SU-DHL-6 (cell line): ENCODE data around the gene DPP4.

Experiments
- H2AFZ ChIP-seq: fragments of 200-600 bp; sonication (generic); 2 replicates; pipeline ENCODE4 v1.6.1; 2014; ENCODE audit warnings: low read depth, mild to moderate bottlenecking, moderate library complexity, mixed read lengths, antibody characterized with exemption, low read length; ENCODE audit not compliant: severe bottlenecking
- H3F3A ChIP-seq: fragments of 200-600 bp; shearing (Covaris generic); 2 replicates; pipeline ENCODE4 v1.6.0; 2016; ENCODE audit warnings: antibody characterized with exemption, mild to moderate bottlenecking; ENCODE audit not compliant: insufficient read depth
- H3K27ac ChIP-seq: fragments of 200-600 bp; sonication (generic); 2 replicates; pipeline ENCODE4 v1.5.1; 2016; ENCODE audit warnings: low read depth, mild to moderate bottlenecking, low read length, moderate library complexity, mixed read lengths
- H3K27me3 ChIP-seq: fragments of 200-600 bp; sonication (generic), shearing (Covaris generic); 2 replicates; pipeline ENCODE4 v1.6.0; 2014; ENCODE audit warnings: mild to moderate bottlenecking, low read length
- H3K36me3 ChIP-seq: fragments of 200-600 bp; sonication (generic); 2 replicates; pipeline ENCODE4 v1.6.1; 2014; ENCODE audit warnings: mild to moderate bottlenecking, low read length, mixed read lengths
- H3K4me2 ChIP-seq: fragments of 300-600, 200-600 bp; shearing (Covaris generic), sonication (generic); 2 replicates; pipeline ENCODE4 v1.6.0; 2014; ENCODE audit warnings: low read length, low read depth, mild to moderate bottlenecking; ENCODE audit not compliant: poor library complexity, severe bottlenecking
- H3K4me3 ChIP-seq: fragments of 200-600 bp; sonication (generic); 2 replicates; pipeline ENCODE4 v1.5.1; 2014; ENCODE audit warnings: antibody characterized with exemption, low read length, mild to moderate bottlenecking, mixed read lengths; ENCODE audit not compliant: insufficient read depth, poor library complexity, severe bottlenecking
- H3K79me2 ChIP-seq: fragments of 200-600 bp; sonication (generic); 2 replicates; pipeline ENCODE4 v1.6.1; 2014; ENCODE audit warnings: mild to moderate bottlenecking, low read length, moderate library complexity; ENCODE audit not compliant: insufficient read depth
- H3K9ac ChIP-seq: fragments of 200-600 bp; sonication (generic); 2 replicates; pipeline ENCODE4 v1.7.0; 2014; ENCODE audit warnings: mild to moderate bottlenecking, low read length
- H3K9me2 ChIP-seq: fragments of 200-600 bp; sonication (generic); replicated peaks from 2 replicates; pipeline ENCODE4 v1.6.1; 2014; ENCODE audit warnings: low read length; ENCODE audit not compliant: insufficient read depth
- H3K9me3 ChIP-seq: fragments of 200-600 bp; sonication (generic); 2 replicates; pipeline ENCODE4 v1.6.1; 2014; ENCODE audit warnings: low read length, mixed read lengths; ENCODE audit not compliant: insufficient read depth
- H4K20me1 ChIP-seq: fragments of 200-600 bp; sonication (generic); 2 replicates; pipeline ENCODE4 v1.6.1; 2014; ENCODE audit warnings: low read depth, mild to moderate bottlenecking, antibody characterized with exemption, low read length, moderate library complexity, mixed read lengths
- EZH2phosphoT487 ChIP-seq: fragments of 200-600 bp; sonication (generic), shearing (Covaris generic); conservative IDR thresholded peaks from 2 replicates; pipeline ENCODE4 v1.6.1; 2018; ENCODE audit warnings: mild to moderate bottlenecking, antibody characterized with exemption, low read length, moderate library complexity, mixed read lengths
- TF ChIP-seq, protein P1 (sequence below): fragments of 200-600 bp; sonication (generic); IDR thresholded peaks from one replicate; pipeline ENCODE4 v1.5.1; 2017; ENCODE audit warnings: antibody characterized with exemption, mild to moderate bottlenecking, low read length, moderate library complexity; ENCODE audit not compliant: insufficient read depth, poor library complexity, severe bottlenecking

Gene DPP4

DNA sequence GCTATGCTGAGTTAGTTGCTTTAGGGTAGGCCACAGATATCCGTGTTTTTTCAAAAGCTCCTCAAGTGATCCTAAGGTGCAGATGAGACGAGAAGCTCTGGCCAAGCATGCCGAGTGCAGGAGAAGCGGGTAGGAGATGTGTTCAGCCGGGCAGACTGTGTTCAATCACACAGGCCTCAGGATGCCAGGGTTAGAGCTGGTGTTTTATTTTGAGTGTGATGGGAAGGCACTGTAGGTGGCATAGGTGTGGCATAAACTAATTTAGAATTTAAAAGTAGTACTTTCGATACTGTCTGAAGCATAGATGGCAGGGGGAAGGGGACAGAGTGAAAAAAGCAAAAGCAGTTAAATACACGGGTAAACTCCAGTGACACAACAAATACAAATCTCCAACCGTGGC lies 30.9 kb downstream of the DPP4 start:
- no peaks in the 10 kb centered on the region for H3K36me3 ChIP-seq
- TF ChIP-seq EZH2phosphoT487 = no peak
- TF ChIP-seq, protein P1, sequence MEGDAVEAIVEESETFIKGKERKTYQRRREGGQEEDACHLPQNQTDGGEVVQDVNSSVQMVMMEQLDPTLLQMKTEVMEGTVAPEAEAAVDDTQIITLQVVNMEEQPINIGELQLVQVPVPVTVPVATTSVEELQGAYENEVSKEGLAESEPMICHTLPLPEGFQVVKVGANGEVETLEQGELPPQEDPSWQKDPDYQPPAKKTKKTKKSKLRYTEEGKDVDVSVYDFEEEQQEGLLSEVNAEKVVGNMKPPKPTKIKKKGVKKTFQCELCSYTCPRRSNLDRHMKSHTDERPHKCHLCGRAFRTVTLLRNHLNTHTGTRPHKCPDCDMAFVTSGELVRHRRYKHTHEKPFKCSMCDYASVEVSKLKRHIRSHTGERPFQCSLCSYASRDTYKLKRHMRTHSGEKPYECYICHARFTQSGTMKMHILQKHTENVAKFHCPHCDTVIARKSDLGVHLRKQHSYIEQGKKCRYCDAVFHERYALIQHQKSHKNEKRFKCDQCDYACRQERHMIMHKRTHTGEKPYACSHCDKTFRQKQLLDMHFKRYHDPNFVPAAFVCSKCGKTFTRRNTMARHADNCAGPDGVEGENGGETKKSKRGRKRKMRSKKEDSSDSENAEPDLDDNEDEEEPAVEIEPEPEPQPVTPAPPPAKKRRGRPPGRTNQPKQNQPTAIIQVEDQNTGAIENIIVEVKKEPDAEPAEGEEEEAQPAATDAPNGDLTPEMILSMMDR = no peak
- H3K9me2 ChIP-seq = no peaks in the 10 kb centered on the region
- H3K9me3 ChIP-seq = no peaks in the 10 kb centered on the region
- no peak overlapping the region for H3K4me3 ChIP-seq
- H3K27me3 ChIP-seq = no peaks in the 10 kb centered on the region
- H3F3A ChIP-seq = no peaks in the 10 kb centered on the region
- no peak overlapping the region for H3K27ac ChIP-seq
- H3K79me2 ChIP-seq = no peaks in the 10 kb centered on the region
- H4K20me1 ChIP-seq = no peaks in the 10 kb centered on the region
- no peak overlapping the region for H3K4me2 ChIP-seq
- no peak overlapping the region for H3K9ac ChIP-seq
- no peak overlapping the region for H2AFZ ChIP-seq

DNA sequence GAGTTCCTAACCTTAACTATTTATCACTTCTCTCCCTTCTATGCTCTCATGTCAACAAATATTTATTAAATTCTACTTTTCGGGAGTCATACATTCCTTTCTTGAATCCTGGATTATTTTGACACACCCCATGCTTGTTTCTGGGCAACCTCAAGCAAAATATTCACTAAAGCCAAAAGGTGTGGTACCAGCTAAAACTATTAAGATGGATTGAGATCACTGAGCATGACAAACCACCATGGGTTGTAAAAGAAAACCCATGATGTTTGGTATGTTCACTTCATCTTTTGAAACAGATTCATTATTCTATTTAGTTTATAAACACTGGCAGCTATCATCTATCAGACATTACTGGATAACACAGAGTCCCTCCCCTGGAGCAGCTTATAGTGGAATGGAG lies 32.5 kb downstream of the DPP4 start:
- TF ChIP-seq, protein P1 = no peak
- no peak for TF ChIP-seq EZH2phosphoT487

DNA sequence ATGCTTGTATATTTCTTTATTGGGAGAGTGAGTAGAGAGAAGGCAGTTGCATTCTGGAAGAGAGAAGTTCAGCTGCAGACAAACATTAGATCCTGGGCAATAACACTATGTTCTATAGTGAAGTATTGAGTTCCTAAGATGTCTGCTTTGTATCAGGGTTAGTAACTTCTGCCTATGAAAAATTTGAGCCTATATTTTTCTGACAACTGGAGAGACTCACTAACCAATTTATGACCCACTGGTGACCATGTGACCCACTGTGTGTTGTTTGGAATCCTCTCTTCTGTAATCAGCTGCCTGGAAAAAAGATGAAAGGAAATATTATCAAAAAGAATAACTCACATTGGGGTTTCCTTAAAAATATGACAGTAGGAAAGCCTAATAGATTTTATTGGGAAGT lies 35.3 kb downstream of the DPP4 start:
- Histone ChIP-seq H3K36me3 (no peaks in the 10 kb centered on the region), H3K27me3 (no peaks in the 10 kb centered on the region), H3K9ac (no peak overlapping the region), H3K27ac (no peak overlapping the region), H2AFZ (no peak overlapping the region), H3K79me2 (no peaks in the 10 kb centered on the region), H3K4me3 (no peak overlapping the region), H3K4me2 (no peak overlapping the region), H3F3A (no peaks in the 10 kb centered on the region), H3K9me2 (no peaks in the 10 kb centered on the region), H3K9me3 (no peaks in the 10 kb centered on the region), H4K20me1 (no peaks in the 10 kb centered on the region)
- TF ChIP-seq, protein P1 = no peak
- TF ChIP-seq EZH2phosphoT487 = no peak

More for the DNA sequence above, 32.5 kb downstream of the DPP4 start:
- Histone ChIP-seq H3K9me3 (no peaks in the 10 kb centered on the region), H3K9ac (no peak overlapping the region), H3K36me3 (no peaks in the 10 kb centered on the region), H3K4me3 (no peak overlapping the region), H3K27me3 (no peaks in the 10 kb centered on the region), H3K4me2 (no peak overlapping the region), H4K20me1 (no peaks in the 10 kb centered on the region), H3K27ac (no peak overlapping the region), H3K79me2 (no peaks in the 10 kb centered on the region), H3K9me2 (no peaks in the 10 kb centered on the region), H3F3A (no peaks in the 10 kb centered on the region), H2AFZ (no peak overlapping the region)

DNA sequence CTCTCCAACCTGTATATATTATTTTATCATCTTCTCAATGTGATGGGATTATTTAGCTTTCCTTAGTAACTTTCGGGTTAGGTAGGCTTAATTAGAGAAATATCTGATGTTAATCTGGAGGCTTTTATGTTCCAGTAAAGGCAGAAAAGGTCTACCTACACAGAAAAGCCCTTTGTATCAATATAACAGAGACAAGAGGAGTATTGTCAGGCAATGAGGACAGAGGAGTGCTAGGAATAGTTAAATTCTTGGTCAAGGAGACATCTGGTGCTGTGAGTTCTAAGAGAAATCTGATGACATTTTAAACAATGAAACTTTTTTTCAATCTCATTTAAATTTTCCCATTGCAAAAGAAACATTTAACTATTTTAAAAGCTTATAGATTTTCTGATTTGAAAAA lies 36.1 kb downstream of the DPP4 start:
- Histone ChIP-seq H3K27me3 (no peaks in the 10 kb centered on the region), H3K79me2 (no peaks in the 10 kb centered on the region), H3K27ac (no peak overlapping the region), H4K20me1 (no peaks in the 10 kb centered on the region), H3F3A (no peaks in the 10 kb centered on the region), H3K4me2 (no peak overlapping the region), H3K9me3 (no peaks in the 10 kb centered on the region), H3K9ac (no peak overlapping the region), H3K9me2 (no peaks in the 10 kb centered on the region), H3K36me3 (no peaks in the 10 kb centered on the region), H3K4me3 (no peak overlapping the region), H2AFZ (no peak overlapping the region)
- no peak for TF ChIP-seq EZH2phosphoT487
- TF ChIP-seq, protein P1 = no peak
